SK-N-MC (cell line): ENCODE data around the gene PRSS56.

Source experiments
- EZH2 ChIP-seq: fragments of 200-600 bp; sonication (generic); IDR thresholded peaks from one replicate; pipeline ENCODE4 v1.6.1; 2017; ENCODE audit warnings: antibody characterized with exemption
- FOXP2 ChIP-seq: optimal IDR thresholded peaks from 2 replicates; pipeline ENCODE3; 2011; ENCODE audit warnings: mild to moderate bottlenecking, moderate library complexity; ENCODE audit not compliant: insufficient read depth; ENCODE audit errors: extremely low read length, control extremely low read depth
- POLR2AphosphoS5 ChIP-seq: IDR thresholded peaks from 2 replicates; pipeline ENCODE4 v1.6.1; 2012; ENCODE audit warnings: mild to moderate bottlenecking, low read depth, low read length, borderline replicate concordance

DNA sequence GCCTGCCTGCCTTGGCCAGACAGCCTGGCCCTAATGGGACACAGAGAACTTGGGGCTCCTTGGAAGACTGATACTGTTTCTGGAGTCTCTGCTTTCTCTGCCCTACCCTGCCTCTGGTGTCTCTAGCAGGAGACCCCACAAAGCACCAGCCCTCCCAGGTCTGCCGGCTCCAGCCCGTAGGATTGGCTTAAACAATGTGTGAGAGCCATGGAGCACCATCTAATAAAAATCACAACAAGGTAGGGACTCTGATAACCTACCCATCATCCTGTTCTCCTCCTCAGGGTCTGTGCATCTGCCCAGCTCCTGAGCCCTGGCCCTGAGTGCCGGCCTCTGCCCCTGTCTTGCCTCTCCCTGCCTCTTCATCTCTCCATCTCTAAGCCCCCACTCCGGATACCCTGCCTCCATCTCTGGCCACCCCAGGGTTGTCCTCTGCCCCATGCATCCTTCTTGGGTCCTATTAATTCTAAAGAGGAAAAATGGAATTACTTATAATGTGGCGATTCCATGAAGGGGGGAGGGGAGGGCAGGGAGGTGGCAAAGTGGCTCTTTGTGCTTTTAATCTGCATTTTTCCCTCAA lies 31.4 kb upstream of the PRSS56 start:
- TF ChIP-seq EZH2 (no peak), POLR2AphosphoS5 (no peak), FOXP2 (no peak)
